ENCODE results near the gene TAGLN2.

The TAGLN2 gene

GRCh38 chr1:159957824-159958268 is 32.5 kb upstream of the TAGLN2 start:
- ChIA-PET POLR2A (no interaction called here), CTCF (interaction anchor here (1.2 to 1.6 kb wide), 3 partner anchors 19 to 158 kb away, joined by 3 to 6 read pairs (median 4); no protein-coding TSS in a partner anchor)
- 66% methylated on average over 9 of the region's 9 CpGs for WGBS (ENCODE audit: insufficient coverage)
- peaks cover 0 to 6% (median 0%) of the 10 kb centered on the region in 5 experiments for H3K27me3 ChIP-seq (replicated peaks in 2 of 5; ENCODE audit: control insufficient read depth in 4 of 5, insufficient read depth in 5 of 5, low read length in 4 of 5)
- H3K9me3 ChIP-seq (ENCODE audit: control extremely low read depth in 1 of 5, control insufficient read depth in 4 of 5, insufficient read depth in 2 of 5, low read depth in 1 of 5, low read length in 4 of 5) = no peaks in the 10 kb centered on the region
- no peaks in the 10 kb centered on the region for H3K4me1 ChIP-seq (ENCODE audit: control extremely low read depth in 1 of 4, control insufficient read depth in 4 of 4, insufficient read depth in 4 of 4, low read length in 3 of 4)
- no peaks in the 10 kb centered on the region for H3K36me3 ChIP-seq (ENCODE audit: control insufficient read depth in 4 of 4, insufficient read depth in 4 of 4, low read length in 3 of 4)
- DNase-seq = peak; percentile 25 to 67 (median 45)
- no peak overlapping the region for H3K27ac ChIP-seq (ENCODE audit: insufficient read depth in 1 of 2, low read depth in 1 of 2, low read length in 2 of 2, poor library complexity in 1 of 2, severe bottlenecking in 2 of 2)
- no peak overlapping the region for H3K4me3 ChIP-seq (ENCODE audit: control insufficient read depth in 1 of 7, extremely low read depth in 1 of 7, insufficient read depth in 4 of 7, low read depth in 2 of 7, low read length in 6 of 7)

GRCh38 chr1:159955456-159955855 is 30.1 kb upstream of the TAGLN2 start:
- 100% methylated on average over 3 of the region's 3 CpGs for WGBS (ENCODE audit: insufficient coverage)

DNA sequence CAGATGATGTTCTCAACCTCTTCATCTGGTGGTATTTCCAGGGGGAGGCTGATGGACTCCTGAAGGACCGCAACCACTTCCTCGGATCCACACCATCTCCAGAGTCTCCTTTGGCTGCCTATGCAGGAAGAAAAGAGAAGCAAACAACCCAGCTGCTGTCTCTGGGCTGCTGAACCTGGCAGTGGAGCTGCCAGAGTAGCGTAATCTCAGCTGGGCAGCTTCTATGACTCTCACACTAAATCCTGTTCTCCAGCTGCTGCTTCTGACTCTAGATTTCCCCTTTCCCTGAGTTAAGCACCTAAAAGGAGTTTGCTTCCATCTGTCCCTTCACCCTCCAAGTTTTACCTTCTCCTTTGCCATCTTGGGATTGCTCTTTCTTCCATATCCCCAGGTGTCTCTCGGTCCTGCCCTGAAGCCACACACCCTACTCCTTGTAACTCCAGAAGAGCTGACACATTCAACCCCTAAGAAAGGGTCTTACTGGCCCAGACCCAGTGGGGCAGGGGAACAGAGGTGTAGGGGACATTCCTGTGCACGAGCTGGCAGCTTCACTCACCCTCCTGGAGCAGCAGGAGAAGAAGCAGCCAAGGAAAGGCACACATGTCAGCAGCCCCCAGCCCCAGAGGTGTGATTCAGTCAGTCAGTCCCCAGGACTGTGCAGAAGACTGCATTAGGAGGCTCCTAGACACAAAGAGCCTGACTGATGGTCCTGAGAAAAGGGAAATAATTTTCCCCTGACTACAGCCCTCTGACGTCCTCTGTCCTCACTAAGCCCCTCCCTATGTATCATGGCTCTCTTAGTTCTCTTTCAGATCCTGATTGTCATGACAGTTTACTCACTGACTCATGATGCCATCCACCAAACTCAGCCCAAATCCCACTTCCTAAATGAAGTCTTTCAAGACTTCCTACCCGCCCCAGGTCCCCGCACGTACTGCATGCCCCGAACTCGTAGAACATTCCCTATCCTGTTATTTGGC is 28.5 kb upstream of the TAGLN2 start, which contains the start of gene SLAMF9:
TSS of gene SLAMF9 (minus strand) at position 702 of the 980 bp plus-strand sequence. CDS start at position 602, 100 bp downstream.
- Histone ChIP-seq H3K9me3 (ENCODE audit: control extremely low read depth in 1 of 5, control insufficient read depth in 4 of 5, insufficient read depth in 2 of 5, low read depth in 1 of 5, low read length in 4 of 5) (no peaks in the 10 kb centered on the region), H3K4me1 (ENCODE audit: control extremely low read depth in 1 of 4, control insufficient read depth in 4 of 4, insufficient read depth in 4 of 4, low read length in 3 of 4) (no peaks in the 10 kb centered on the region), H3K27me3 (replicated peaks in 2 of 5; ENCODE audit: control insufficient read depth in 4 of 5, insufficient read depth in 5 of 5, low read length in 4 of 5) (peaks cover 0 to 7% (median 0%) of the 10 kb centered on the region in 5 experiments), H3K27ac (ENCODE audit: insufficient read depth in 1 of 2, low read depth in 1 of 2, low read length in 2 of 2, poor library complexity in 1 of 2, severe bottlenecking in 2 of 2) (no peak within 1 kb of the TSS), H3K36me3 (ENCODE audit: control insufficient read depth in 4 of 4, insufficient read depth in 4 of 4, low read length in 3 of 4) (no peaks in the 10 kb centered on the region), H3K4me3 (ENCODE audit: control insufficient read depth in 1 of 7, extremely low read depth in 1 of 7, insufficient read depth in 4 of 7, low read depth in 2 of 7, low read length in 6 of 7) (no peak within 1 kb of the TSS)
- WGBS (ENCODE audit: insufficient coverage) = 90% methylated on average over 10 of the region's 11 CpGs
- CTCF ChIA-PET = interaction anchor here (0.9 to 4.0 kb wide), 9 partner anchors 8 to 155 kb away, joined by 3 to 24 read pairs (median 5); partner anchors contain the start of gene IGSF9
- peak in 2 of 3 donors; percentile 17 to 44 for DNase-seq
- POLR2A ChIA-PET = no interaction called here

More at GRCh38 chr1:159955456-159955855, 30.1 kb upstream of the TAGLN2 start:
- Histone ChIP-seq H3K9me3 (ENCODE audit: control extremely low read depth in 1 of 5, control insufficient read depth in 4 of 5, insufficient read depth in 2 of 5, low read depth in 1 of 5, low read length in 4 of 5) (no peaks in the 10 kb centered on the region), H3K4me1 (ENCODE audit: control extremely low read depth in 1 of 4, control insufficient read depth in 4 of 4, insufficient read depth in 4 of 4, low read length in 3 of 4) (no peaks in the 10 kb centered on the region), H3K27ac (ENCODE audit: insufficient read depth in 1 of 2, low read depth in 1 of 2, low read length in 2 of 2, poor library complexity in 1 of 2, severe bottlenecking in 2 of 2) (no peak overlapping the region), H3K36me3 (ENCODE audit: control insufficient read depth in 4 of 4, insufficient read depth in 4 of 4, low read length in 3 of 4) (no peaks in the 10 kb centered on the region), H3K4me3 (ENCODE audit: control insufficient read depth in 1 of 7, extremely low read depth in 1 of 7, insufficient read depth in 4 of 7, low read depth in 2 of 7, low read length in 6 of 7) (no peak overlapping the region), H3K27me3 (replicated peaks in 2 of 5; ENCODE audit: control insufficient read depth in 4 of 5, insufficient read depth in 5 of 5, low read length in 4 of 5) (peaks cover 0 to 7% (median 0%) of the 10 kb centered on the region in 5 experiments)
- ChIA-PET POLR2A (no interaction called here), CTCF (interaction anchor here (1.3 to 2.6 kb wide), 3 partner anchors 9 to 157 kb away, joined by 5 to 8 read pairs (median 7); partner anchors contain the start of gene IGSF9)
- DNase-seq = no peak

GRCh38 chr1:159952932-159953331 is 27.6 kb upstream of the TAGLN2 start:
- Histone ChIP-seq H3K4me3 (ENCODE audit: control insufficient read depth in 1 of 7, extremely low read depth in 1 of 7, insufficient read depth in 4 of 7, low read depth in 2 of 7, low read length in 6 of 7) (no peak overlapping the region), H3K9me3 (ENCODE audit: control extremely low read depth in 1 of 5, control insufficient read depth in 4 of 5, insufficient read depth in 2 of 5, low read depth in 1 of 5, low read length in 4 of 5) (no peaks in the 10 kb centered on the region), H3K27me3 (replicated peaks in 2 of 5; ENCODE audit: control insufficient read depth in 4 of 5, insufficient read depth in 5 of 5, low read length in 4 of 5) (peaks cover 0 to 8% (median 0%) of the 10 kb centered on the region in 5 experiments), H3K36me3 (ENCODE audit: control insufficient read depth in 4 of 4, insufficient read depth in 4 of 4, low read length in 3 of 4) (no peaks in the 10 kb centered on the region), H3K4me1 (ENCODE audit: control extremely low read depth in 1 of 4, control insufficient read depth in 4 of 4, insufficient read depth in 4 of 4, low read length in 3 of 4) (no peaks in the 10 kb centered on the region), H3K27ac (ENCODE audit: insufficient read depth in 1 of 2, low read depth in 1 of 2, low read length in 2 of 2, poor library complexity in 1 of 2, severe bottlenecking in 2 of 2) (no peak overlapping the region)
- ChIA-PET CTCF (interaction anchor here (1.0 to 4.0 kb wide), 5 partner anchors 15 to 163 kb away, joined by 3 to 24 read pairs (median 4); no protein-coding TSS in a partner anchor), POLR2A (no interaction called here)
- DNase-seq = no peak
- 100% methylated on average over 2 of the region's 5 CpGs for WGBS (ENCODE audit: insufficient coverage)

DNA sequence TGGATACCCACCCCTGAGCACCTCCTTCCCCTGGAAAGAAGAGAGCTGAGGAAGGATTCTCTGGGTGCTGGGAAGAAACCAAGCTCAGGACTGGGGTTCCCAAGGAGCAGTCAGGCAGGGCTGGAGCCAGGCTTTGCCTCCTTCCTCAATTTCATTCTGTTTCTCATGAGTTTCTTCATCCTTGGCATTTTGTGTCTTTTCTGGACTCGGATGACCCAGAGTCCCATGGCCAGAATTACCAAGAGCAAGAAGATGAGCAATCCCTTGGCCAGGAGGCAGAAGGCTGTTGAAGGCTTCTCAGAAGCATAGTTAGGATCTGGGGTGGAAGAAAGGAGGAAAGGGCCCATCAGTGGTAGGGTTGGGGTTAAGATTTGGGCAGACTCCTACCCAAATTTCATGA is 26.2 kb upstream of the TAGLN2 start:
- WGBS (ENCODE audit: insufficient coverage) = 100% methylated on average over 1 of the region's 1 CpG
- Histone ChIP-seq H3K27me3 (replicated peaks in 2 of 5; ENCODE audit: control insufficient read depth in 4 of 5, insufficient read depth in 5 of 5, low read length in 4 of 5) (peaks cover 0 to 14% (median 0%) of the 10 kb centered on the region in 5 experiments), H3K4me1 (ENCODE audit: control extremely low read depth in 1 of 4, control insufficient read depth in 4 of 4, insufficient read depth in 4 of 4, low read length in 3 of 4) (no peaks in the 10 kb centered on the region), H3K27ac (ENCODE audit: insufficient read depth in 1 of 2, low read depth in 1 of 2, low read length in 2 of 2, poor library complexity in 1 of 2, severe bottlenecking in 2 of 2) (no peak overlapping the region), H3K4me3 (ENCODE audit: control insufficient read depth in 1 of 7, extremely low read depth in 1 of 7, insufficient read depth in 4 of 7, low read depth in 2 of 7, low read length in 6 of 7) (no peak overlapping the region), H3K9me3 (ENCODE audit: control extremely low read depth in 1 of 5, control insufficient read depth in 4 of 5, insufficient read depth in 2 of 5, low read depth in 1 of 5, low read length in 4 of 5) (no peaks in the 10 kb centered on the region), H3K36me3 (ENCODE audit: control insufficient read depth in 4 of 4, insufficient read depth in 4 of 4, low read length in 3 of 4) (no peaks in the 10 kb centered on the region)
- ChIA-PET CTCF (interaction anchor here (4.0 kb wide), 1 partner anchor 13 kb away, joined by 24 read pairs; no protein-coding TSS in a partner anchor), POLR2A (no interaction called here)
- no peak for DNase-seq

DNA sequence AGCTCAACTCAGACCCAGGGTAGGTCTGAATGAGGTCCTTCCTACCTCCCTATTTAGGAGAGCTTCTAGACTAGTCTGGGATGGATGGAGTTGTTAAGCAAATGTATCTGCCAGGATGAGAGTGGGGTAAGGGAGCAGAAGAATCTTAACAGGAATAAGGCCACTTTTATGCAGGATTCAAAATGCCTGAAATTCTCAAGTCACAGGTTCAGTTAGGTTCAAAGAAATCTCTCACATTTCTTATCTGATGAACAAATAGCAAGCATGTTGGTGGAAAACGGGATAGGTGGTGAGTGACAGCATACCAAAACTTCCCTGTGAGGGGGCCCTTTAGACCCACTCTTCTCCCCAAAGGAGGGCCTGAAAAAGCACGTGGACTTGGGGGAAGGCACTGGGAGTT is 25.7 kb upstream of the TAGLN2 start:
- Histone ChIP-seq H3K36me3 (ENCODE audit: control insufficient read depth in 4 of 4, insufficient read depth in 4 of 4, low read length in 3 of 4) (no peaks in the 10 kb centered on the region), H3K27me3 (replicated peaks in 2 of 5; ENCODE audit: control insufficient read depth in 4 of 5, insufficient read depth in 5 of 5, low read length in 4 of 5) (peaks cover 0 to 20% (median 0%) of the 10 kb centered on the region in 5 experiments), H3K4me3 (ENCODE audit: control insufficient read depth in 1 of 7, extremely low read depth in 1 of 7, insufficient read depth in 4 of 7, low read depth in 2 of 7, low read length in 6 of 7) (no peak overlapping the region), H3K4me1 (ENCODE audit: control extremely low read depth in 1 of 4, control insufficient read depth in 4 of 4, insufficient read depth in 4 of 4, low read length in 3 of 4) (peaks cover 0 to 3% (median 1%) of the 10 kb centered on the region in 4 experiments), H3K9me3 (ENCODE audit: control extremely low read depth in 1 of 5, control insufficient read depth in 4 of 5, insufficient read depth in 2 of 5, low read depth in 1 of 5, low read length in 4 of 5) (no peaks in the 10 kb centered on the region), H3K27ac (ENCODE audit: insufficient read depth in 1 of 2, low read depth in 1 of 2, low read length in 2 of 2, poor library complexity in 1 of 2, severe bottlenecking in 2 of 2) (no peak overlapping the region)
- no peak for DNase-seq
- WGBS (ENCODE audit: insufficient coverage) = 90% methylated on average over 2 of the region's 2 CpGs
- ChIA-PET POLR2A (no interaction called here), CTCF (interaction anchor here (4.0 kb wide), 1 partner anchor 13 kb away, joined by 24 read pairs; no protein-coding TSS in a partner anchor)
